Hematopoietic multipotent progenitor cell treated with erythropoietin and hydrocortisone succinate and interleukin-3 and kit ligand, for 17 days (in vitro differentiated cells): ENCODE measurements around the gene B9D2.
"Not testable (repeated sequence)": the region's sequence is repeated elsewhere in the genome, so short reads cannot be mapped to it uniquely, and the experiment has no call there.

Source experiments
- DNase-seq: peaks from one replicate; pipeline ENCODE4 v3.0.0-alpha.2; 2015; ENCODE audit warnings: low spot score

The B9D2 gene

GRCh38 chr19:41354343-41354953 lies 9.5 kb downstream of the B9D2 start:
- DNase-seq: no peak

GRCh38 chr19:41353466-41354342 lies 10.2 kb downstream of the B9D2 start, which contains the start of gene TGFB1:
Gene TGFB1, minus strand, starts transcription at chr19:41353922. Its CDS starts 878 bp downstream, at chr19:41353044.
- peak; percentile 76 for DNase-seq

GRCh38 chr19:41352609-41353465 lies 11.1 kb downstream of the B9D2 start:
- peak; percentile 61 for DNase-seq

GRCh38 chr19:41352279-41352608 lies 11.7 kb downstream of the B9D2 start:
- no peak for DNase-seq

- DNase-seq: peak; percentile 70
Observed at GRCh38 chr19:41351339-41352245, 12.4 kb downstream of the B9D2 start.

- DNase-seq: peak; percentile 21
Observed at GRCh38 chr19:41350735-41351338, 13.1 kb downstream of the B9D2 start.

- not testable (repeated sequence) for DNase-seq
Observed at GRCh38 chr19:41346916-41347315, 17.0 kb downstream of the B9D2 start.

- DNase-seq: no peak
Observed at GRCh38 chr19:41344162-41344561, 19.8 kb downstream of the B9D2 start.

GRCh38 chr19:41341669-41342490 lies 22.1 kb downstream of the B9D2 start:
- no peak for DNase-seq

GRCh38 chr19:41339936-41340335 lies 24.0 kb downstream of the B9D2 start:
- DNase-seq: no peak

- DNase-seq: no peak
Observed at GRCh38 chr19:41335467-41335866, 28.5 kb downstream of the B9D2 start.

- no peak for DNase-seq
Observed at GRCh38 chr19:41334793-41335192, 29.2 kb downstream of the B9D2 start.

- DNase-seq: no peak
Observed at GRCh38 chr19:41332468-41332867, 31.5 kb downstream of the B9D2 start.

GRCh38 chr19:41332000-41332399 lies 31.9 kb downstream of the B9D2 start:
- no peak for DNase-seq

- no peak for DNase-seq
Observed at GRCh38 chr19:41330946-41331678, 32.8 kb downstream of the B9D2 start.

GRCh38 chr19:41330481-41330880 lies 33.5 kb downstream of the B9D2 start:
- no peak for DNase-seq

- DNase-seq: no peak
Observed at GRCh38 chr19:41328842-41329225, 35.1 kb downstream of the B9D2 start.

GRCh38 chr19:41328157-41328841 lies 35.6 kb downstream of the B9D2 start:
- no peak for DNase-seq
